Left kidney (tissue), 2 donors: Measurements from ENCODE around the gene MAML2. TPM values are rescaled to one million over a fixed set of nuclear protein-coding genes. Genes with fewer than 3 reads are reported as not detected.

ENCODE experiments used
- DNase-seq: peaks from one replicate; pipeline ENCODE4 v3.0.0-alpha.2; 2013
- polyA plus RNA-seq: library from polyadenylated mRNA; unstranded; fragments of 120-200 nt; gene quantifications from one replicate; pipeline ENCODE4 v1.2.1, GENCODE V29; 2013; ENCODE audit not compliant: insufficient read length

MAML2 gene
- polyA plus RNA-seq, 1 donor, result 31.7 TPM

GRCh38 chr11:96241331-96241841 is 101.6 kb downstream of the MAML2 start:
- no peak for DNase-seq

- no peak for DNase-seq
Measured at GRCh38 chr11:96238563-96239135, 104.3 kb downstream of the MAML2 start.

- no peak for DNase-seq
Measured at GRCh38 chr11:96237766-96238266, 105.2 kb downstream of the MAML2 start.

GRCh38 chr11:96235751-96236150 is 107.2 kb downstream of the MAML2 start:
- DNase-seq, result no peak

- DNase-seq, result no peak
Measured at GRCh38 chr11:96234866-96235441, 108.0 kb downstream of the MAML2 start.

- no peak for DNase-seq
Measured at GRCh38 chr11:96232132-96232531, 110.9 kb downstream of the MAML2 start.

- no peak for DNase-seq
Measured at GRCh38 chr11:96230686-96231085, 112.3 kb downstream of the MAML2 start.

GRCh38 chr11:96229354-96229977 is 113.5 kb downstream of the MAML2 start:
- no peak for DNase-seq

- DNase-seq, result no peak
Measured at GRCh38 chr11:96228910-96229309, 114.1 kb downstream of the MAML2 start.

GRCh38 chr11:96228473-96228891 is 114.5 kb downstream of the MAML2 start:
- no peak for DNase-seq

- DNase-seq, result no peak
Measured at GRCh38 chr11:96227244-96227643, 115.8 kb downstream of the MAML2 start.

GRCh38 chr11:96223083-96223482 is 119.9 kb downstream of the MAML2 start:
- no peak for DNase-seq

- DNase-seq, result no peak
Measured at GRCh38 chr11:96222102-96222501, 120.9 kb downstream of the MAML2 start.

- no peak for DNase-seq
Measured at GRCh38 chr11:96221244-96222070, 121.5 kb downstream of the MAML2 start.

GRCh38 chr11:96219981-96220623 is 122.9 kb downstream of the MAML2 start:
- DNase-seq, result no peak

GRCh38 chr11:96218901-96219300 is 124.1 kb downstream of the MAML2 start:
- no peak for DNase-seq

- no peak for DNase-seq
Measured at GRCh38 chr11:96218006-96218405, 125.0 kb downstream of the MAML2 start.

- no peak for DNase-seq
Measured at GRCh38 chr11:96217206-96217605, 125.8 kb downstream of the MAML2 start.

GRCh38 chr11:96215826-96216225 is 127.2 kb downstream of the MAML2 start:
- DNase-seq, result no peak

- no peak for DNase-seq
Measured at GRCh38 chr11:96215110-96215782, 127.7 kb downstream of the MAML2 start.

GRCh38 chr11:96214777-96215109 is 128.3 kb downstream of the MAML2 start:
- DNase-seq, result no peak

- no peak for DNase-seq
Measured at GRCh38 chr11:96213500-96213899, 129.5 kb downstream of the MAML2 start.
